ENCODE measurements around the gene UBE3B.

DNA sequence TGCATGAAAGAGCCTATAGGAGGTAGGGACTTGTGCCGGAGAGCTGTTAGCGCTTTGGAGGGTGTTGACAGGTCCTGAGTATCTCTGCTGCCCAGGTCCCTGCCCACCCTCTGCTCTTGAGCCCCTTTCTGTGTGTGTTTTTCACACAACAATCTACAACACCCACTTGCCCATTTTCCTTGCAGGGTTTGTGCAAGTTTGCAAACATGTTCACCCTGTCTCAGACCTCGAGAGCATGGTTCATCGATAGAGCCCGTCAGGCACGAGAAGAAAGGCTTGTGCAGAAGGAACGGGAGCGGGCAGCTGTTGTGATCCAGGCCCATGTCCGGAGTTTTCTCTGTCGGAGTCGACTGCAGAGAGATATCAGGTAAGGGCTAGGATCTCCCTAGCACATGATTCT, 5.9 kb downstream of the UBE3B start:
- TF ChIP-seq, protein P1, sequence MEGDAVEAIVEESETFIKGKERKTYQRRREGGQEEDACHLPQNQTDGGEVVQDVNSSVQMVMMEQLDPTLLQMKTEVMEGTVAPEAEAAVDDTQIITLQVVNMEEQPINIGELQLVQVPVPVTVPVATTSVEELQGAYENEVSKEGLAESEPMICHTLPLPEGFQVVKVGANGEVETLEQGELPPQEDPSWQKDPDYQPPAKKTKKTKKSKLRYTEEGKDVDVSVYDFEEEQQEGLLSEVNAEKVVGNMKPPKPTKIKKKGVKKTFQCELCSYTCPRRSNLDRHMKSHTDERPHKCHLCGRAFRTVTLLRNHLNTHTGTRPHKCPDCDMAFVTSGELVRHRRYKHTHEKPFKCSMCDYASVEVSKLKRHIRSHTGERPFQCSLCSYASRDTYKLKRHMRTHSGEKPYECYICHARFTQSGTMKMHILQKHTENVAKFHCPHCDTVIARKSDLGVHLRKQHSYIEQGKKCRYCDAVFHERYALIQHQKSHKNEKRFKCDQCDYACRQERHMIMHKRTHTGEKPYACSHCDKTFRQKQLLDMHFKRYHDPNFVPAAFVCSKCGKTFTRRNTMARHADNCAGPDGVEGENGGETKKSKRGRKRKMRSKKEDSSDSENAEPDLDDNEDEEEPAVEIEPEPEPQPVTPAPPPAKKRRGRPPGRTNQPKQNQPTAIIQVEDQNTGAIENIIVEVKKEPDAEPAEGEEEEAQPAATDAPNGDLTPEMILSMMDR (conservative IDR thresholded peaks at IDR 0.05; ENCODE audit: low read depth, low read length) = no peak
- TF ChIP-seq EZH2phosphoT487 (IDR thresholded peaks at IDR 0.05; ENCODE audit: borderline replicate concordance, low read length) (no peak), EZH2 (IDR thresholded peaks at IDR 0.05; ENCODE audit: low read length, unreplicated experiment) (no peak)

All from PC-3 (cell line).